GM18870 (cell line): ENCODE measurements around the gene BPIFB6.

ENCODE experiments used
- ATAC-seq: cut with Tn5 transposase; IDR thresholded peaks from one replicate; pipeline ENCODE4 v1.9.1; 2021; ENCODE audit warnings: moderate library complexity; ENCODE audit not compliant: unreplicated experiment

Gene BPIFB6

DNA sequence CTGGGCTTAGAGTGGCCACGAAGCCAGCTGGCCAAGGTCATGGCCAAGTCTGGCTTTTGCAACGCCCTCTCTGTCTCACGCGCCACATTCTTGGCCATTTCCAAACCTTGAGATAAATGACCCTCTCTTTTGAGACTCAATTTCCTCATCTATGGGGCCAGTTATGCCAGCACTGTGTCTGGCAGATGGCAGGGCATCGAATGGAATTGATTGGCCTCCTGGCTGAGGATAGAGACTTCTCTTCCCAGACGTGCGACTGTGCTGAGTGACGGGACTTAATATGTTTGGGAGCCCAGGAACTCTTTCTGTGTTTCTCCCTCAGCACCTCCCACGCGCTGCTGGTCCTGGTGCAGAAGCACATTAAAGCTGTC lies 16.3 kb upstream of the BPIFB6 start:
- no peak for ATAC-seq

DNA sequence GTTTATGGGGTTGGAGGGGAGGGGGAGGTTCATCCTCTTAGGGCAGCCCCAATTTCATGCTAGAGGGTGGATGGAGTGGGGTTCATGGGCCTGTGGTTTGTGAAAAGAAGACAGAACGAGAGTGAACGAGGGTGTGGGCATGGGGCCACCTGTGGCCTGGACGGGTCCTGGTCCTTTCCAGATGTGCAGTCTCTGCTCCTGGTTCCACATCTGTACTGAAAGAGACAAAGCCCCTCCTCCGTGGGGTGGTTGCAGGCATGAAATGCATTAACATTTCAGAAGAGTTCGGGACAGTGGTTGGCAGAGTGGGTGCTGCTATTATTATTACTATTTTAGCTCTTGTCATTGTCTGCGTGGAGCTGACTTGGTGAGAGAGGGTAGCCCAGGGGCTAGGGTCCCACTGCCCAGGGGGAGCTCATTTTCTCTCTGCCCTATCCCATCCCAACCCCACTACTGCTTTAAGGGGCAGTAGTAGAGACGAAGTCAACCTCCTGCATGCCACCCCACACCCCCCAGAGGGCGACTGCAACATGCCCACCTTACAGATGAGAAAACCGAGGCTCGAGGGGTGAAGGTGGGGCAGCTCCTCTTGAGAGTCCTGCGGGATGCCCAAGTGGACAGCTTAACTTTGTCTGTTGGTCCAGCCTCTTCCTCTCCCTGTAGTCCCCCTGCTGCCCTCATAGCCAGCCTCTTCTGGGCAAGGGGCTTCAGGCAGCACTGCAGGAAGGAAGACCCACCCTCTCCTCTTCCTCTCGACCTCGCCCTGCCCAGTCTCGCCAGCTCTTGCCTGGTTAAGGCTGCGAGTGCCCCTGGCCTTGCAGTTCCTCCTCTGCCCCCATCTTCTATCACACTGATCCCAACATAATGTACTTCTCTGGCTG lies 15.5 kb upstream of the BPIFB6 start:
- no peak for ATAC-seq

DNA sequence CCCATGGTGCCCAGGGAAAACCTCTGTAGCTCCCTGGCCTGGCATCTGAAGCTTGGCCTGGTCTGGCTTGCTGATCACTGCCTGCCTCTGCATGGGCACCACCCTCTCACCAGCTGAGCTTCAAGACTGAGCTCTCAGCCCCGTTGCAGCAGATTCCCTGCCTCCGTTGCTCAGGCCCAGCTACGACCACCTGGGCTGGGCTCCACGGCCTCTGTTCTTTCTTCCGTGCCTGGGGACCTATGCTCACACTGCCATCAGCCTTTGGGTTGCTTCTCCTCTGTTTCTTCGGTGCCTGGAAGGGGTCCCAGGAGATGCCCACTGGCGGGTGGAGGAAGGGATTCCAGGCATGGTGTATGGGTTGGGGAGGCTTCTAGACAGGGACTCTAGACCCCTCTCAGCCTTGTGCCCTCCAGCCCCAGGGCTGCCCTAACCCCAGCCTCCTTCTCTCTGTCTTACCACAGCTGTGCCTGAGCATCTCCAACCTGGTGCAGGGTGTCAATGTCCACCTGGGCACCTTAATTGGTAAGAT lies 14.8 kb upstream of the BPIFB6 start:
- ATAC-seq: no peak

DNA sequence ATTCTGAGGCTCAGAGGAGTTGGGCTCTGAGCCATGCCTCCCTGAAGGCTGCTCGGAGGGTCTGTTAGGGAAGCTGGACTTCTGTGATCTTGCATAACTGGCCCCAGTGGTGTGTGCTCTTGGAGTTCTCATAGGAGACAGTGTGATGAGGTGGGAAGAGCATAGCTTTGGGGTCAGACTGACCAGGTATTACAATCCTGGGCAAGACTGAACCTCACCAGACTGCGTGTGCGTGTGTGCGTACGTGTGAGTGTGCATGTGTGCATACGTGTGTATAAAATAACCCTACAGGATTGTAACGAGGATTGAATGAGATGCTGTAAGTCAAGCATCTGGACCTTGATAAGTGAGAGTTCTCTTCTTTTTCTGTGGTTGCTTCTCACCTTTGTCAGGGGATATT lies 13.9 kb upstream of the BPIFB6 start:
- ATAC-seq: no peak

DNA sequence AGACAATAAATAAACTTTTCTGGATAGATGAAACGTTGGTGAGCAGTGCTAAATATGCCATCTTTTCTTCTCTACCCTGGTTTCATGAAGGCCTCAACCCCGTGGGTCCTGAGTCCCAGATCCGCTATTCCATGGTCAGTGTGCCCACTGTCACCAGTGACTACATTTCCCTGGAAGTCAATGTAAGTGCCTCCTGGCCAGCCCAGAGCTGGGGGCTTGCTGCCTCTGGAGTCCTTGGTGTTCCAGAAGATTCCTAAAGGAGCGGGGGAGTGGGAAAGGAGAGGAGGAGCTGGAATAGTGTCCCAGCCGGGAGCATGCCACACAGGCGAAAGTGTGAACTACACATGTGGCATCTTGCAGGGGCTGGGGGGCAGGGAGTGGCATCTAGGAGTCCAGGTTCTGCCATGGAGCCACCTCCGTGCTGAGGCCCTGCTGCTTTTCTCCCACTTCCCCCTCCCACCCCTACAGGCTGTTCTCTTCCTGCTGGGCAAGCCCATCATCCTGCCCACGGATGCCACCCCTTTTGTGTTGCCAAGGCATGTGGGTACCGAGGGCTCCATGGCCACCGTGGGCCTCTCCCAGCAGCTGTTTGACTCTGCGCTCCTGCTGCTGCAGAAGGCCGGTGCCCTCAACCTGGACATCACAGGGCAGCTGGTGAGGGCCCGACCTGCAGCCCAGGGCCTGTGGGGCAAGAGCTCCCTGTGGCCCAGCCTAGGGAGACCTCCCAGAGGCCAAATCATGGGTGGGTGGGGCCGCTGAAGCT lies 13.1 kb upstream of the BPIFB6 start:
- no peak for ATAC-seq

DNA sequence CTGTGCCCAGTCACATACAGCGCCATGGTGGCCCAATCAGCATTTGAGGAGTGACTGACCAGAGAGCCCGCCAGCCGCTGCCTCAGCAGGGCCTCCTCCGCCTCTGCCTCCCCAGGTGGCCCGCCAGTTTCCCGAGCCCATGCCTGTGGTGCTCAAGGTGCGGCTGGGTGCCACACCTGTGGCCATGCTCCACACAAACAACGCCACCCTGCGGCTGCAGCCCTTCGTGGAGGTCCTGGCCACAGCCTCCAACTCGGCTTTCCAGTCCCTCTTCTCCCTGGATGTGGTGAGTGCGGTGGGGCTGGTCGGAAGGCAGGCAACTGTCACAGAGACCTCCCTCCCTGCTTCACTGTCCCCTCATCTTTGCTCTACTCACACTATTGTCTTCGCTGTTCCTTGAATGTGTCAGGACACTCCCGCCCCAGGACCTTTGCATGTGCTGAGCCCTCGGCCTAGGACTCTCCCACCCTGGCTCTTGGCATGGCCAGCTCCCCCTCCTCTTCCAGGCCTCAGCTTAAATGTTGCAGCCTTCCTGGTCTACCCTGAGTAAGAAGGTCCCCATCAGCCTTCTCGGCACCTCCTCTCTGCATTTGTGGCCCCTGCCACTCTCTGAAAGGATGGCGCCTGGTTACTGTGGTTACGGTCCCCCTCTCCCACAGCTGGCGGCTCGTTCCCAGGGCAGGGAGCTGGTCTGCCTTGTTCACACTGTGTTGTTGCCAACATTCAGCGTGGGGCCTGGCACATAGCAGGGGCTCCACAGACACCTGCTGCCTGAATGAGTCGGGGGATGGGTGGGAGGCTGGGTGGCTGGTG lies 11.8 kb upstream of the BPIFB6 start:
- no peak for ATAC-seq

DNA sequence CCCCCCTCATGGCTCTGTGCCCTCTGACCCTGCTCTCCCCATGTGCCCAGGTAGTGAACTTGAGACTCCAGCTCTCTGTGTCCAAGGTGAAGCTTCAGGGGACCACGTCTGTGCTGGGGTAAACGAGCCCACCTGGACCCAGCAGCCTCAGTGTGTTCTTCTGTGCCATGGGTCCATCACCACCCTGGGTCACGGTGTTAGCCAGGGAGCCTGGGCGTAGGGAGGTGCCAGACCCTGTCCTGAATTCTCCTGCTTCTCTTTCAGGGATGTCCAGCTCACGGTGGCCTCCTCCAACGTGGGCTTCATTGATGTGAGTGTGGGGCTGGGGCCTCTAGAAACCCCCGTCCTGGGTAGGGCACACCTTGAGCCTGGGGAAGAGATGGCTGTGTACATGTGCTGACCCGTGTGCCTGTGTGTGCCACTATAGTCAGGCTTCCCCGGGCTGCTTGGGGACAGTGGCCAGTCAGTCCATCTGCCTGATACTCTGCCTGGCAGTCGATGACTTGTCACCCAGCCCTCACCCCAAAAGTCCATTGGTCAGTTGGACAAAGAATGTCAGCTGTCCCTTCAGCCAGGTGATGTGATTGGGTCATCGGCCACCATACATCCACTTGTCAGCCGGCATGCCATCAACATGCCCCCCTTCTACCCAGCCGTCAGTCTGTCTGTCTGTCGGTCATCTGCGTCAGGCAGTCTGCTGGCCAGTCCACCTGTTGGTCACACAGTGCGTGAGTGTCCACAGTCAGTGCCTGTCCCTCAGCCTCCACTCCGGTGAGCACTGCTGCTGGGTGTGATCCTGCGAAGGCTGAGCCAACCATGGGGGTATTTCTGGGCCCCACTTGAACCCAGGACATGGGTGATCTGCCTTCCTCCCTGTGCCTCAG lies 10.9 kb upstream of the BPIFB6 start:
- ATAC-seq: no peak

DNA sequence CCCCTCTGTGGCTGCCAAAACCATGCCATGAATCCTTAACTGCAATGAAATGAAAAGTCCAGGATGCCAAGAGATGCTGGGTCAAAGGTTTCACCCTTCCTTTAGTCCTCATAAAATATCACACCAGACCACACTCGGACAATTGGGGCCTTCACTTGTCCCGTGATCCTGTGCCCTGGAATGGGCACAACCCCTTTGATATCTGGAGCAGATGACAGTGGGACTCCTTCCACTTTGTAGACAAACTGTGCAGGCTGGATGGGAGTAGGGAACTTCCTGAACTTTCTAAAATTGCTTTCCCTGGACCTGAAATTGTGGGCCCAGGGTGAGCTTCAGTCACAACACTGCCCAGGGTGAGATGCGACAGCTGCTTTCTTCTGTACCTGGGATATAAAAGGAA lies 9.6 kb upstream of the BPIFB6 start:
- no peak for ATAC-seq

DNA sequence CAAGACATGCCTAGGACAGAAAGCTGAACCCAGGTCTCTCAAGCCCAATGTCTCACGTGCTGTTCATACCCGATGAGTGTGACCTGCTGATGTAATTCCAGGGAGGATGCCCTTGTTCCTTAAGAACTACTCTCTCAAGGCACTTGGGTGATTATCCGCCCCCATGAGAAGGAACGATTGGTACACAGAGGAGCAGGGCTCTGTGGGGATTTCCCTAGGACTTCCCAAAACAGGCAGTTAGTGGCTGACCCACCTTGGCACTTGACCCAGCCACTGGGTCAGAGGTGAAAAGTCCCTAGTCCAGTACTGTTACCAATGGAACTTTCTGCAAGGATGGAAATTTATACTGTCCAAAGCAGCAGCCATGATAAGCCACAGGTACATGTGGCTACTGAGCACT lies 9.2 kb upstream of the BPIFB6 start:
- ATAC-seq: no peak

DNA sequence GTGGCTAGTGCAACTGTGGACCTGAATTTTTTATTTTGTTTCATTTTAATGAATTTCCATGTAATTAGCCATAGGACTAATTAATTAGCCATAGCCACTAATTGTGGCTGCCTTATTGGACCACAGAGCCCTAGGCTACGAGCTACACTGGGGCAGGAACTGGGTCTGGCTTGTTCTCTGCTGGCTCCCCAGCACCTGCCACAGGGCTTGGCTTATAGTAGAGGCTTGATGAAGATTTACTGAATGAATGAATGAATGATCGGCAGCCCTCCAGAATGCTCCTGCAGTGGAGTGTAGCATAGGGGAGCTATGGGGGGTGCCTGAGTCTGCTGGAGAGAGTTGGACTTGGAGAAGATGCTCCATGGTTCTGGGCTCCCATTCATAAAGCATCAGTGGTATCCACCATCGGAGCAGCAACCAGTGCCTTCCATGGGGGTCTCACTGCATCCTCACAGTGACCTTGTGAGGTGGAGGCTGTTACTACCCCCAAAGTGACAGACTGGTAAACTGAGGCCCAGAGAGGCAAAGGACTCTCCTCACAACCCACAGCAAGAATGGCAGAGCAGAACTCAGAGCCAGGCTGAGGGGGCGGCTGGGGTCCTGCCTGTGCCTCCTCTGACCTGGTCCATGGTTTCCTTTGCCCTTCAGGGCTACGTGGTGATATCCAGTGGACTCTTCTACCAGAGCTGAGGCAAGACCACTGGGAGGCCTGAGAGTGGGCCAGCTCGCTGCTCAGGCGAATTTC lies 8.6 kb upstream of the BPIFB6 start:
- no peak for ATAC-seq

DNA sequence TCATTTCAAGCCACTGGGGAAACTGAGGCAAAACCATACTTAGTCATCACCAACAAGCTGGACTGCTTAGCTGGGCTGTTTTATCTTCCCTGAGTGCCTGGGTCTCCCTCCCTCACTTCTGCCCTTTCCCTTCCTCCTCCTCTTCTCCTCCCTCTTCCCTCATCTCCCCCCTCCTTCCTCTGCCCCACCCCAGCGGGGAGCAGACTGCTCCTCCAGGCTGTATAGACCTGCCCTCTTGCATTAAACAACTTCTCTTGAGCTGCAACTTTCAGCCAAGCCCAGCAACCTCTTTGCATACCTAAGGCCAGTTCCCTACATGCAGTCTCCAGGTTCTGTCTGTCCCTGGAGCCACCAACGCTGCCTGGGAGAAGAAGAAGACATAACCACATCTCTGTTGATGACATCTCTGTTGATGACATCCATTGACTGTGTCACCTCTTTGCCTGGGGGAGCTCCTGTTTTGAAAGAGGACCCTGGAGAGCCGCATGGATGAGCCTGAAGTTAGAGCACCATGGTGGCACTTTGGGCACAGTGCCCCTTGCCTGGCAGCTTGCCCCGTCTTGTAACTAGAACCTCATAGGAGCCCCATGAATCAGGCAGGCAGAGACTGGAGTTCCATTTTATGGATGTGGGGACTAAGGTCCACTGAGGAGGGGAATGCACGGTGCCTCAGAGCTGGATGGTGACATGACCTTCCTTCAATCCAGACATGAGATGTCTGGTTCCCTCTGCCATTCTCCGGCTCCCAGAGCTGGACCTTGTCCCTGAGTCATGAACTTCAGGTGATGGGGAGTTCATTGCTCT lies 7.8 kb upstream of the BPIFB6 start:
- no peak for ATAC-seq

DNA sequence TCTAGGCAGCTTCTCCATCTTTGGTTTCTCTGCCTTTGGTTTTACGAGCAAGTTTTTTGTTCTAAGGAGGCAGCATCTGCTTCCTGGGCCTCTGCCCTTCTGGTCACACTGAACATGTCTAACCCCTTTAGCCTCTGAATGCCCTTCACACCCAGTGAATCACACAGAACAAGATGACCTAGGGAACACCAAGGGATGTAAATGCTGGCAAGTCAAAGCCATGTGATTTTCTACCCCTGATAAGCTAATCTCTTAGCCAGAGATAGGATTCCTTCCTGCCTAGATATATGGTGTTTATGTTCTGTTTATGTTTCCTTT lies 7.2 kb upstream of the BPIFB6 start:
- no peak for ATAC-seq

DNA sequence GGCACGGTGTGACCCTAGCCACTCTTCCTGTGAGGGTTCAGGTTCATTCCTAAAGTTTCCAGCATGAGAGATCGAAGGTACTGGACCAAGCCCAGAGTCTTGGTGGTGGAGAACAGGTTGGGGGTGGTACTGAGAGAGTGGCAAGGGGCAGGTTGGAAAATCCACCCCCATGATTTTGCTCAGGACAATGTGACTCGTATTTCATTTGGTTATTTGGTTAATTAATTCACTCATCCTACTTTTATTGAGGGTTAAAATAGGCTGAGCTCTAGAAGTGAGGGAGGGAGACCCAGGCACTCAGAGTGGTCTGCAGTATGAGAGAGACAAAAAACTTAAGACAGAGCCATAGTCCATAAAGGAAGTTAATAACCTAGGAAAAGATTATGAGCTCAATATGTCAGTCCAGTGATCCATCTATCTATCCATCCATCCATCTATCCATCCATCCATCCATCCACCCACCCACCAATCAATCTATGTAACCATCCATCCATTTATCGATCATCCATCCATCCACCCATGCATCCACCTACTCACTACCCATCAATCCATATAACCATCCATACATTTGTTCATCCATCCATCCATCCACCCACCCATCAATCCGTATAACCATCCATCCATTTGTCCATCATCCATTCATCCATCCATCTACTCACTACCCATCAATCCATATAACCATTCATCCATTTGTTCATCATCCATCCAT lies 6.7 kb upstream of the BPIFB6 start:
- ATAC-seq: no peak

DNA sequence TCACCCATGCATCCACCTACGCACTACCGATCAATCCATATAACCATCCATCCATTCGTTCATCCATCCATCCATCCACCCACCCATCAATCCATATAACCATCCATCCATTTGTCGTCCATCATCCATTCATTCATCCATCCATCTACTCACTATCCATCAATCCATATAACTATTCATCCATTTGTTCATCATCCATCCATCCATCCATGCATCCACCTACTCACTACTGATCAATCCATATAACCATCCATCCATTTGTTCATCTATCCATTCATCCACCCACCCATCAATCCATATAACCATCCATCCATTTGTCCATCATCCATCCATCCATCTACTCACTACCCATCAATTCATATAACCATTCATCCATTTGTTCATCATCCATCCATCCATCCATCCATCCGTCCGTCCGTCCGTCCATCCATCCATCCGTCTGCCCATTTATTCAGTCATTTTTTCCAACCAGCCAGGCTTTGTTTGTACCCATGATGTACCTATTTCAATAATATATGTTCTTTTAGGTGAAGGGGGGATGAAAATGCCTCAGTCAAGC lies 6.1 kb upstream of the BPIFB6 start:
- ATAC-seq: no peak

DNA sequence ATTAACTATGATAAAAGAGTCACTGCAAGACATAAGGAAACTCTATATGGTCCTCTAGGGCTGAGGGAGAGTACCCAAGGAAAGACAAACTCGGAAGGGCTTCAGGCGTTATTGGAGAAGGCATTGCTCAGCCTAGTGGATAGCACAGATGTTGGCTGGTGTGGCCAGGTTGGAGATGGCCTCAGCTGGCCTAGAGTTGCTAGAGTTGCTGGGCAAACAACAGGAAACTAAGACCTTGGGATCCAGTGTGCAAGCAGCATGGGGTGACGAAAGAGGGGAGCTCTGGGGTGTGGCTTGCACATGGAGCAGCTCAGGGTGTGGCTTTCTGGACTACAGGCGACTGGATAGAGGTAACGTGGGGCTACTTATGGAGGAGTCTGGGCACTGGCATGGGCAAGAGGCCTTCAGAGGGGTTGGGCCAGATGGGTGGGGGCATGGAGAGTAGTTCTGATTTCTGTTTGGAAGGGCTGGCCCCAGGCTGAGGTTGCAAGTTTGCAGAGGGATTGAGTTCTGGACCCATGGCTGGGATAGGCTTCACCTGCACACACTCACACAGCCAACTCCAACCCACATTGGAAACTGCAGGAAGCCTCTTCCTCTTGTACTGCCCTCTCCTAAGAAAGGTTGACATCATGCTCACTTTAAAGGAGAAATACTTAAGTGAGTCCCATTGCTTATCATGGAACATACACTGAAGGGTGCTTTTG lies 5.2 kb upstream of the BPIFB6 start:
- no peak for ATAC-seq

DNA sequence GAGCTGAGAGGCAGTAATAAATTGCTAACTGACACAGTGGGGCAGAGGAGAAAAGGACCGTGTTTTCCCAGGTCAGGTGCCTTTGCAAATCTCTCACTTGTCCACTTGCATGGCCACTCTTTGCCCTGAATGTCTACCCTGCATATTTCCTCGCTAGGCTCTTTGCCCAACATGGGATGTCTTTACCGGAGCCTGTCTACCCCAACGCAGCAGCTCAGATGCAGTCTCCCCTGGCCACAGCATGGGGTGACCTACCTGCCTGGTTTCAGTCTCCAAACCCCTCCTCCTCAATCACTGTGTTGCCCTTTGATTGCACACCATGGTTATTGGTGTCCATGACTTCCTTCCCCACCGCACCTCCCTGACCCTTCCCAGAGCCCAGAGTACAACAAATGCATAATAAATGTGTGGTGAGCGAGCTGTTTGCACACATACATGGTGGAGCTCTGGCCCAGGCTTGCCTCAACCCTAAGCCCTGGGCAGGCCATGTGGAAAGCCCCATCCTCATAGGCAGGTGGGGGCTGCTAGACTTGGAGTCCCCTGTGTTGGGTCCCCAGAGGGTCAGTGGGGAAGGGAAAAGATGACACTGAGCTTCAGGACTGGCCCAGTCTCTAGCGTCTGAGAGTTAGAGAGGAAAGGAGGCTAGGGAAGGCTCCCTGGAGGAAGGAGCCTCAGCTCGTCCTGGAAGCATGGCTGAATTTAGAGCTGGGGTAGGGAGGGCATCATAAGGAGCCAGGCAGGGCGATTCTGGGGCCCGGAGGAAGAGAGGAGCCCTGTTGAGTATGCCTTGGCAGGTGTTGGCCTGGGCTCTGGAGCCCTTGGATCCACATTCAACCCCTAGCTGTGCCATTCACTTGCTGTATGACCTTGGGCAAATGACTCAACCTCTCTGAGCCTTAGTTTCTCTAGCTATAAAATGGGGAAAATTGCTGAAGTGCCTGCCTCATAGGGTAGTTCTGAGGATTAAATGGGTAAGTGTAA lies 4.4 kb upstream of the BPIFB6 start:
- ATAC-seq: no peak
